Measurements from ENCODE around the gene NHLH2. TPM values are rescaled to one million over a fixed set of nuclear protein-coding genes. Genes with fewer than 3 reads are reported as not detected.

The NHLH2 gene
- total RNA-seq = not detected

DNA sequence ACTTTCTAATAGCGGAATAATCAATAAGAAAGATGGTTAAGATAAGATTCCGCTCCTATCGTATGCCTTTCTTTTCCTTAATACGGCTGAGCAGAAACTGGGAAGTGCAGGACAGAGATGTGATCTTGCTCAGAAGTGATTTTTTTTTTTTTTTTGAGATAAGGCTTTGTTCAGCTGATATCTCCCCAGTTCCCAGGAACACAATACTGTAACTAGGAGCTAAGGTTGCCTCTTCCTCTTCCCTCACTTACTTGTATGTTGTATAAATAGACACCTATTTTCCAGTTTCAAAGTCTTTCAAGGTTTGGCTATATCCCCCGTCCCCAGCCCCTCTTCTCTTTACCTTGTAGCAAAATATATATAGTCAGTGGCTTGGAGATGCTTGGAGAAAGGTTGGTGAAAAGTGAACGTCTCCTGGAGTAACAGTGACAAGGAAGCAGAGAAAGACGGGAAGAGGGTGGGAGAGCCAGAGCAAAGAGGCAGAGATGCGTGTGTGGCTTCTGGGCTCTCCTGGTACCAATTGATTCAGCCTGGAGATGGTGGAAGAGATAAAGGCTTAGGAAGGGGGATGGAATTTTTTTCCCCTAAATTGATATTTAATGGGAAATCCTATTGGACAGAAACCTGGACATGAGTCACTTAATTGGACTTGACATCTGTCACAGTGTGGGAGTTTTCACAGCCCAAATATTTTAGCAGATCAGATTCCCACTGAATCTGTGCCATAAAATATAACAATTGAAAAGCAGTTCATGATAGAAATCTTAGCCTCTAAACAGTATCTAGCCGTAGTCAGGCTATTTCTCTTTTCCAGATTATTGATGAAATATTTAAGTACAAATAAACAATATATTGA lies at the start of gene NHLH2:
NHLH2 (minus strand) TSS at position 522 of the 856 bp plus-strand sequence. CDS start 2,754 bp downstream, outside the sequence.
- Histone ChIP-seq H3K4me1 (ENCODE audit: control insufficient read depth in 1 of 2, low read depth in 2 of 2) (peaks cover 19 to 24% of the 10 kb centered on the region in 2 donors), H3K27me3 (replicated peaks; ENCODE audit: insufficient read depth) (peaks cover 30% of the 10 kb centered on the region), H3K9me3 (no peaks in the 10 kb centered on the region), H3K4me3 (no peak within 1 kb of the TSS), H3K27ac (no peak within 1 kb of the TSS), H3K36me3 (no peaks in the 10 kb centered on the region)
- DNase-seq (ENCODE audit: low spot score) (no peak), ATAC-seq (ENCODE audit: insufficient number of reproducible peaks, low FRiP score, low read depth) (no peak)
- TF ChIP-seq, protein P1, sequence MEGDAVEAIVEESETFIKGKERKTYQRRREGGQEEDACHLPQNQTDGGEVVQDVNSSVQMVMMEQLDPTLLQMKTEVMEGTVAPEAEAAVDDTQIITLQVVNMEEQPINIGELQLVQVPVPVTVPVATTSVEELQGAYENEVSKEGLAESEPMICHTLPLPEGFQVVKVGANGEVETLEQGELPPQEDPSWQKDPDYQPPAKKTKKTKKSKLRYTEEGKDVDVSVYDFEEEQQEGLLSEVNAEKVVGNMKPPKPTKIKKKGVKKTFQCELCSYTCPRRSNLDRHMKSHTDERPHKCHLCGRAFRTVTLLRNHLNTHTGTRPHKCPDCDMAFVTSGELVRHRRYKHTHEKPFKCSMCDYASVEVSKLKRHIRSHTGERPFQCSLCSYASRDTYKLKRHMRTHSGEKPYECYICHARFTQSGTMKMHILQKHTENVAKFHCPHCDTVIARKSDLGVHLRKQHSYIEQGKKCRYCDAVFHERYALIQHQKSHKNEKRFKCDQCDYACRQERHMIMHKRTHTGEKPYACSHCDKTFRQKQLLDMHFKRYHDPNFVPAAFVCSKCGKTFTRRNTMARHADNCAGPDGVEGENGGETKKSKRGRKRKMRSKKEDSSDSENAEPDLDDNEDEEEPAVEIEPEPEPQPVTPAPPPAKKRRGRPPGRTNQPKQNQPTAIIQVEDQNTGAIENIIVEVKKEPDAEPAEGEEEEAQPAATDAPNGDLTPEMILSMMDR (IDR thresholded peaks at IDR 0.05) = no peak

DNA sequence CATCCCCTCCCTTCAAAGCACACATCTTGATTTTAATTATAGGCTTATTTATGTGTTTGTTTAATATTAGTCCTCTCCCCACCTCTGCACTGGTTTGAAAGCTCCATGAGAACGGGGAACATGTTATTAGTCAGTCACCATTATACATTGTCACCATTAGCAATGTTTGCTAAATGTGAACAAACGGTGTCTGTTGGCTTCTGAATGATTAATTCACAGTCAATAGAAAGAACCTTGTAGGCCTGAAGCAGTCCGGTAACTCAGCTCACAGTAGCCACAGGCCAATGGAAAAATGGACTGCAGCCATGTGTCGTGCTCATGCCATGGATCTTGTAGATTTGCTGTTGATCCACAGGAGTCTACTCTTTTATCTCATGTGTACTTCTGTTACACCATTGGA lies 49.7 kb upstream of the NHLH2 start:
- no peak for ATAC-seq (ENCODE audit: insufficient number of reproducible peaks, low FRiP score, low read depth)
- no peak overlapping the region for H3K27ac ChIP-seq
- H3K4me1 ChIP-seq (ENCODE audit: control insufficient read depth in 1 of 2, low read depth in 2 of 2) = no peaks in the 10 kb centered on the region
- no peaks in the 10 kb centered on the region for H3K9me3 ChIP-seq
- H3K27me3 ChIP-seq (replicated peaks; ENCODE audit: insufficient read depth) = no peaks in the 10 kb centered on the region
- no peaks in the 10 kb centered on the region for H3K36me3 ChIP-seq
- DNase-seq (ENCODE audit: low spot score) = no peak
- TF ChIP-seq, protein P1 (IDR thresholded peaks at IDR 0.05) = no peak
- no peak overlapping the region for H3K4me3 ChIP-seq

DNA sequence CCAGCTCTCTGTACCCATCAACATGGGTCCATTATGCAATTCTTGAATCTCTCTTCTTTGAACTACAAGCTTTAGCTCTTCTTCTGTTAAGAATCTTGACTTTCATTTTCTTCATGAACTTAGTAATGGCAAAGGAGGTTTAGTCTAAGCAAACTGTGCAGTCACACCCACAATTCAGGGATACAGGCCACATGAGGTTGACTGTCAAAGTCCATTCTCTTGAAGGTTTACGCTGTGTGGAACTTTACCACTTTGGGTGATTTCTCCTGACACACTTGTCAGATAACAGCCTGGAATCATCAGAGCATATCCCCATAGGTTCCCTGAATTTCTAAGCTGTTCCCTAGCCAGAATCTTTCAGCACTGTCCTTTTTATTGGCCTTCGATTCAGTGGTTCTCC lies 48.0 kb upstream of the NHLH2 start:
- H3K36me3 ChIP-seq = no peaks in the 10 kb centered on the region
- no peaks in the 10 kb centered on the region for H3K9me3 ChIP-seq
- DNase-seq (ENCODE audit: low spot score) = no peak
- no peaks in the 10 kb centered on the region for H3K4me1 ChIP-seq (ENCODE audit: control insufficient read depth in 1 of 2, low read depth in 2 of 2)
- no peak overlapping the region for H3K27ac ChIP-seq
- TF ChIP-seq, protein P1 (IDR thresholded peaks at IDR 0.05) = no peak
- H3K4me3 ChIP-seq = no peak overlapping the region
- H3K27me3 ChIP-seq (replicated peaks; ENCODE audit: insufficient read depth) = no peaks in the 10 kb centered on the region
- ATAC-seq (ENCODE audit: insufficient number of reproducible peaks, low FRiP score, low read depth) = no peak

DNA sequence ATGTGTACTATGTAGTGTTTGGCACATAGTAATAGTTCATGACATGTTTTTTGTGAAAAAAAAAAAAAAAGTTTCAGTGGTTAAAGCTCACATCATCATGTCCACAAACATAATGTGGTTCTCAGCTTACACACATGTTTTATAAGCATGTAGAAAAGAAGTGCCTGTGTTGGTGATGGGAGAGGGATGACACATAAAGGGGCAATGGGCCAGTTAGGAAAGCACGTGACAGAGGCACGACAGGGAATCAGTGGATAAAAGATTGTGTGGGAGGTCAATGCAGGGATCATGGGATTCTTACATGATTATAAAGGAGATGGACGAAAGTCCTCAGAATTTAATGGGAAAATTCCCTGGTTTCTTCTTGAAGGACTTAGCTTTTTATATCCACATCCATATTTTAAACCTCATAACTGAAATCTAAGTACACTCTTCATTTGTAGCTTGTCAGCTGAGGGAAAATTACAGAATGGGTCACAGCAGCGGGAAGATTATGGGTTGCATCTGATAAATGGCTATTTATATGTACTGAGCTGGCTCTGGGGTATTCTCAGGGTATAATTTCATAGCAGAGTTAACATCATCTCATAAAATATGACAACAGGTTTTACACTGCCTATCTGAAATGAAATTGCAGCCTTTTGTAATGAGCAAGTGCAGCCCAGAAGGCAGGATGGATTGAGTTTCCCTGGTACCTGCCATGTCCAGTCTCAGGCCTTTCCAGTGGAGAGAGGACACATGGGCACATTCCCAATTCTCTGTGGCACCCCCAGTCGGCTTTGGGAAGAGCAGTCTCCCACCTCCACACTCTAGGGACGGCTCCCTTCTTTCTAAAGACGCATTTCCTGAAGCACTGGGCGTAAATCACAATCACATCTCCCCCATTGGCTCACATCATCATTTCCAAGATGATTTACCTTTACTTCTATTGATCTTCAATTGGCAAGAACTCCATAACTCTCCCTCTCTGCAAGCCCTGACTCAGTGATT lies 42.3 kb upstream of the NHLH2 start:
- H3K36me3 ChIP-seq = no peaks in the 10 kb centered on the region
- no peak overlapping the region for H3K27ac ChIP-seq
- no peak for ATAC-seq (ENCODE audit: insufficient number of reproducible peaks, low FRiP score, low read depth)
- no peaks in the 10 kb centered on the region for H3K4me1 ChIP-seq (ENCODE audit: control insufficient read depth in 1 of 2, low read depth in 2 of 2)
- no peak for DNase-seq (ENCODE audit: low spot score)
- TF ChIP-seq, protein P1 (IDR thresholded peaks at IDR 0.05) = no peak
- no peak overlapping the region for H3K4me3 ChIP-seq
- no peaks in the 10 kb centered on the region for H3K27me3 ChIP-seq (replicated peaks; ENCODE audit: insufficient read depth)
- no peaks in the 10 kb centered on the region for H3K9me3 ChIP-seq

Data from thoracic aorta (tissue), 2 donors.